HEK293 (cell line): ENCODE results near the gene SMIM32.

Experiments
- CTCF ChIP-seq: fragments of 450-650 bp; formaldehyde crosslinking; IDR thresholded peaks from 2 replicates; pipeline ENCODE4 v1.5.1; 2016; ENCODE audit warnings: missing biosample characterization, missing genetic modification characterization
- PRDM10 ChIP-seq: fragments of 450-650 bp; formaldehyde crosslinking; IDR thresholded peaks from 2 replicates; pipeline ENCODE4 v1.5.1; 2016; ENCODE audit warnings: missing biosample characterization, missing genetic modification characterization
- ZBTB26 ChIP-seq: fragments of 450-650 bp; formaldehyde crosslinking; optimal IDR thresholded peaks from 2 replicates; pipeline ENCODE3; 2016; ENCODE audit warnings: missing biosample characterization, mild to moderate bottlenecking, missing genetic modification characterization
- ZBTB7A ChIP-seq: fragments of 450-650 bp; formaldehyde crosslinking; IDR thresholded peaks from 2 replicates; pipeline ENCODE4 v1.5.1; 2016; ENCODE audit warnings: low read depth, missing biosample characterization, missing genetic modification characterization
- ZNF660 ChIP-seq: fragments of 450-650 bp; IDR thresholded peaks from 2 replicates; pipeline ENCODE4 v1.5.1; 2018; ENCODE audit warnings: missing biosample characterization, mild to moderate bottlenecking, missing genetic modification characterization

GRCh38 chr5:136213919-136214493 lies 21.0 kb upstream of the SMIM32 start:
- TF ChIP-seq CTCF (no peak), PRDM10 (no peak), ZNF660 (no peak), ZBTB7A (tag by site-specific recombination) (no peak), ZBTB26 (no peak)
